ENCODE results near the gene PTPRN2. TPM values are rescaled to one million over a fixed set of nuclear protein-coding genes. Genes with fewer than 3 reads are reported as not detected.

PTPRN2 gene
- total RNA-seq, 4 donors from 2014 or later = 14.9 to 34.3 (median 21.3) TPM

DNA sequence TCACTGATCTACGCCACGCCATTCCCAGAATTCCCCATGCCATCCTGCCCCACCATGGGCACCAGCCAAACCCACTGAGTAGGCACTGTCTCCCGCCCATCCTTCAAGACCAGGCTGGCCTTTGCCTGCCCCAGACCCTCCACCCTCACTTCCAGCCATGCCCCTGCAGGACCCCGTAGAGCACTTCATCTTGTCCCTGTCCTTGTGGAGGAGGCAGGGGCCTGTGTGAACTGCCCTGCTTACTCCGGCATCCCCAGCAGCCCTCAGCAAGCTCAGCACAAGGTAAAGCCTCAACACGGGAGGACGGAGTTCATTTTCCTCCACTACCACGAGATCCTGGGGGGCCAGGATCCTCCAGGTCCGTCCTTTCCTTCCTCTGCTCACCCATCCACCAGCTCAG, 577.7 kb downstream of the PTPRN2 start:
- peak in 1 of 3 donors; percentile 16 for DNase-seq
- no peak overlapping the region for H3K4me3 ChIP-seq

DNA sequence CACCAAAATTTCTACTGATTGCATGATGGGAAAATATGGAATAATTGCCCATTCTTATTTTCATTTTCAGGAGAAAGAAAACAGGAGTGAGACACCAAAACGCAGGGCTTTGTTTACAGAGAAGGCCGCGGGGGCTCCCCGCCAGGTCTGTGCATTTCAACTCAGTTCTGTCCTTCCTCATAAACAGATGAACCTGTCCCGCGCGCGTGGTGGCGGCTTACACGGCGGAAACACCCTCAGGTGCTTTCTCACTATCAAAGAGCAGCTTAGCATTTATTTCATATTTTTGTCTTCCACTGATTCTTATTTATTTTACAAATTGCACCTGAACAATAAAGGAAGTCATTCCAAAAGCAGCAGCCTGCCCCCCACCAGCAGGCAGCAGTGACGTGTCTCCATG, 579.4 kb downstream of the PTPRN2 start:
- no peak overlapping the region for H3K27ac ChIP-seq
- no peaks in the 10 kb centered on the region for H3K27me3 ChIP-seq
- no peaks in the 10 kb centered on the region for H3K4me1 ChIP-seq
- no peak for TF ChIP-seq POLR2A (IDR thresholded peaks at IDR 0.05)
- TF ChIP-seq, protein P1, sequence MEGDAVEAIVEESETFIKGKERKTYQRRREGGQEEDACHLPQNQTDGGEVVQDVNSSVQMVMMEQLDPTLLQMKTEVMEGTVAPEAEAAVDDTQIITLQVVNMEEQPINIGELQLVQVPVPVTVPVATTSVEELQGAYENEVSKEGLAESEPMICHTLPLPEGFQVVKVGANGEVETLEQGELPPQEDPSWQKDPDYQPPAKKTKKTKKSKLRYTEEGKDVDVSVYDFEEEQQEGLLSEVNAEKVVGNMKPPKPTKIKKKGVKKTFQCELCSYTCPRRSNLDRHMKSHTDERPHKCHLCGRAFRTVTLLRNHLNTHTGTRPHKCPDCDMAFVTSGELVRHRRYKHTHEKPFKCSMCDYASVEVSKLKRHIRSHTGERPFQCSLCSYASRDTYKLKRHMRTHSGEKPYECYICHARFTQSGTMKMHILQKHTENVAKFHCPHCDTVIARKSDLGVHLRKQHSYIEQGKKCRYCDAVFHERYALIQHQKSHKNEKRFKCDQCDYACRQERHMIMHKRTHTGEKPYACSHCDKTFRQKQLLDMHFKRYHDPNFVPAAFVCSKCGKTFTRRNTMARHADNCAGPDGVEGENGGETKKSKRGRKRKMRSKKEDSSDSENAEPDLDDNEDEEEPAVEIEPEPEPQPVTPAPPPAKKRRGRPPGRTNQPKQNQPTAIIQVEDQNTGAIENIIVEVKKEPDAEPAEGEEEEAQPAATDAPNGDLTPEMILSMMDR (IDR thresholded peaks at IDR 0.05) = no peak
- peak in 1 of 3 donors; percentile 34 for DNase-seq
- H3K4me3 ChIP-seq = no peak overlapping the region
- no peaks in the 10 kb centered on the region for H3K9me3 ChIP-seq
- no peaks in the 10 kb centered on the region for H3K36me3 ChIP-seq

More for the DNA sequence above, 577.7 kb downstream of the PTPRN2 start:
- TF ChIP-seq, protein P1 (IDR thresholded peaks at IDR 0.05) = no peak
- no peak for TF ChIP-seq POLR2A (IDR thresholded peaks at IDR 0.05)
- H3K9me3 ChIP-seq = no peaks in the 10 kb centered on the region
- no peak overlapping the region for H3K27ac ChIP-seq
- H3K27me3 ChIP-seq = no peaks in the 10 kb centered on the region
- H3K36me3 ChIP-seq = no peaks in the 10 kb centered on the region
- no peaks in the 10 kb centered on the region for H3K4me1 ChIP-seq

DNA sequence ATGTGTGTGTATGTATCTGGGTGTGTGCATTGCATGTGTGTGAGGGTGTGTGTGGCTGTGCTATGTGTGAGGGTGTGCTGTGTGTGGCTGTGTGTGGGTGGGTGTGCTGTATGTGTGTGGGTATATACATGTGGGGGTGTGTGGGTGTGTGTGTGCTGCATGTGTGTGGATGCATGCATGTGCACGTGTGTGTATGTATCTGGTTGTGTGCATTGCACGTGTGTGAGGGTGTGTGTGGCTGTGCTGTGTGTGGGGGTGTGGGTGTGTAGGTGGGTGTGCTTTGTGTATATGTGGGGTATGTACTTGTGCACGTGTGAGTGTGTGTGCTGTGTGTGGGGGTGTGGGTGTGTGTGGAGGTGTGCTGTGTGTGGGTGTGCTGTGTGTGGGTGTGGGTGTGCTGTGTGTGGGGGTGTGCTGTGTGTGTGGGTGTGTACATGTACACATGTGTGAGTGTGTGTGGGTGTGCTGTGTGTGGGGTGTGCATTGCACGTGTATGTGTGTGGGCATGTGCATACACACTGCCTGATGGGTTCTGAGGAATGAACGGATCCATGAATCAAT, 579.8 kb downstream of the PTPRN2 start:
- H3K36me3 ChIP-seq = no peaks in the 10 kb centered on the region
- TF ChIP-seq, protein P1 (IDR thresholded peaks at IDR 0.05) = no peak
- TF ChIP-seq POLR2A (IDR thresholded peaks at IDR 0.05) = no peak
- no peaks in the 10 kb centered on the region for H3K27me3 ChIP-seq
- peak in 1 of 3 donors; percentile 12 for DNase-seq
- no peak overlapping the region for H3K4me3 ChIP-seq
- no peaks in the 10 kb centered on the region for H3K9me3 ChIP-seq
- no peak overlapping the region for H3K27ac ChIP-seq
- H3K4me1 ChIP-seq = no peaks in the 10 kb centered on the region

DNA sequence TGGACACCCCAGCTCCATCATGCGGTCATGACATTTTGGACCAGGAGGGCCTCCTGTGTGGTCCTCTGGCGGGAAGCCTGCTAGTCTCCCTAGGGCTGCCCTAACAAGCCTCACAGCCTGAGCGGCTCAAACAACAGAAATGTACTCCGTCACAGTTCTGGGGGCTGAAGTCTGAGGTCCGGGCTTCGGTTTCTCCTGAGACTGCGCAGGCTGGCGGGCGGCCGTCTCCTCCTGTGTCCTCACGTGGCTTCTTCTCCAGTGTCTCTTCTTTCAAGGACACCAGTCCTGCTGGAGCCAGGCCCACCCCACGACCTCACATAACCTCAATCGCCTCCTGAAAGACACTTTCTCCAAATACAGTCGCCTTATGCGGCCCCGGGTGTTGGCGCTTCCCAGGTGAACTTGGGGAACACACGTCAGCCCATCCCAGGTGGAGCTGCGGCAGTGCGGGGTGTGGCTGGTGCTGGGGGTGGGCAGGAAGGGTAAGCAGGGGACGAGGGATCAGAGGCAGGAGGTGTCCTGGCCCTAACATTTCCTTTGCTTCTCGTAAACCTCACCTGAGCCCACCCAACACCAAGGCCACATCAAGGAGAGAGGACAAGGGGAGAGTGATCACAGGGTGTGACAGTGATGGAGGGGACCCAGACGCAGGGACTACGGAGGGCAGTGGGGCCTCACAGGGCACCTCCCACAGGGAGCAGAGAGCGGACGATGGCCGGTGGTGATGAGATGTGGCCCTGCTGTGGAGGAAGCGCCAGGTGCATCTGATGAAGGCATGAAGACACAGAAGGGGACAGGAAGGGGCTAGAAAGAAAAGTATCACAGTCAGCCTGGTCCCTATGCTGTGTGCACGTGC, 580.6 kb downstream of the PTPRN2 start:
- Histone ChIP-seq H3K4me1 (no peaks in the 10 kb centered on the region), H3K9me3 (no peaks in the 10 kb centered on the region), H3K27ac (no peak overlapping the region), H3K4me3 (no peak overlapping the region), H3K27me3 (no peaks in the 10 kb centered on the region), H3K36me3 (no peaks in the 10 kb centered on the region)
- no peak for TF ChIP-seq POLR2A (IDR thresholded peaks at IDR 0.05)
- TF ChIP-seq, protein P1 (IDR thresholded peaks at IDR 0.05) = no peak
- peak in 1 of 3 donors; percentile 35 for DNase-seq

DNA sequence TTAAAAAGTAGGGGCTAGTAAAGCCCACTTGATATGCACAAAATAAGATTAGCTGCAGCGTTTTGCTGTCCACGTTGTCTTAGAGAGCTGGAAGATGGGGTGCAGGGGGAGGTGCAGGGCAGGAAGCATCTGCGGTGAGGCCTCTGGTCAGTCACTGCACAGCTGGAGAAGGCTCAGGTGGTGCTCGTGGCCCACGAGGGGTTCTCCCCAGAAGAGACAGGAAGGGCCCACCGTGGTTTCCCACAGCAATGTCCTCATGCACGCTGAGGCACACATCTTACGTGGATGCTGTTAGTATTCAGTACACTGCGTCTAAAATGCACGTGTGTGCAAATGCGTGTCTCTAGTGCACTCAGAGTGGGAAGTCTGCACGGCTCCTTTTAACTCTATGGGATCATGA, 582.1 kb downstream of the PTPRN2 start:
- Histone ChIP-seq H3K4me3 (no peak overlapping the region), H3K27ac (no peak overlapping the region), H3K9me3 (no peaks in the 10 kb centered on the region), H3K27me3 (no peaks in the 10 kb centered on the region), H3K36me3 (no peaks in the 10 kb centered on the region), H3K4me1 (no peaks in the 10 kb centered on the region)
- DNase-seq = peak in 1 of 3 donors; percentile 7
- no peak for TF ChIP-seq POLR2A (IDR thresholded peaks at IDR 0.05)
- TF ChIP-seq, protein P1 (IDR thresholded peaks at IDR 0.05) = no peak
